NCI-H187 (cell line): ENCODE results near the gene PIWIL4.

Experiments used
- DNase-seq, 2 experiments: peaks; one replicate each; lab custom pipeline; 2025; lab: John Stamatoyannopoulos, UW

The PIWIL4 gene

GRCh38 chr11:94567181-94567670, at the start of gene PIWIL4:
Gene PIWIL4, plus strand, starts transcription at chr11:94567368. Its CDS starts 151 bp downstream, at chr11:94567519.
- no peak for DNase-seq

GRCh38 chr11:94518300-94518699, 48.9 kb upstream of the PIWIL4 start:
- DNase-seq: no peak

GRCh38 chr11:94519478-94520084, 47.6 kb upstream of the PIWIL4 start:
- DNase-seq: no peak

- no peak for DNase-seq
Measured at GRCh38 chr11:94521684-94522083, 45.5 kb upstream of the PIWIL4 start.

- DNase-seq: no peak
Measured at GRCh38 chr11:94524341-94524740, 42.8 kb upstream of the PIWIL4 start.

GRCh38 chr11:94525546-94526324, 41.4 kb upstream of the PIWIL4 start:
- DNase-seq: no peak

GRCh38 chr11:94526645-94527438, 40.3 kb upstream of the PIWIL4 start:
- DNase-seq: no peak

GRCh38 chr11:94528551-94528950, 38.6 kb upstream of the PIWIL4 start:
- no peak for DNase-seq

GRCh38 chr11:94532211-94532610, 35.0 kb upstream of the PIWIL4 start:
- DNase-seq: no peak

- no peak for DNase-seq
Measured at GRCh38 chr11:94533206-94533605, 34.0 kb upstream of the PIWIL4 start.

GRCh38 chr11:94533696-94534630, 33.2 kb upstream of the PIWIL4 start:
- no peak for DNase-seq

GRCh38 chr11:94536386-94536785, 30.8 kb upstream of the PIWIL4 start:
- no peak for DNase-seq

- no peak for DNase-seq
Measured at GRCh38 chr11:94537031-94537600, 30.1 kb upstream of the PIWIL4 start.

GRCh38 chr11:94539420-94539819, 27.7 kb upstream of the PIWIL4 start:
- DNase-seq: no peak

- peak; percentile 75 for DNase-seq
Measured at GRCh38 chr11:94543695-94544645, 23.2 kb upstream of the PIWIL4 start, which contains the start of gene FUT4. Gene FUT4, plus strand, starts transcription at chr11:94543921. Its CDS starts 213 bp downstream, at chr11:94544134.

- DNase-seq: no peak
Measured at GRCh38 chr11:94544646-94545263, 22.4 kb upstream of the PIWIL4 start.

GRCh38 chr11:94545264-94546161, 21.7 kb upstream of the PIWIL4 start:
- no peak for DNase-seq

GRCh38 chr11:94546162-94546470, 21.1 kb upstream of the PIWIL4 start:
- no peak for DNase-seq
